GM23338 (cell line): ENCODE results near the gene SLC35G2. TPM values are rescaled to one million over a fixed set of nuclear protein-coding genes. Genes with fewer than 3 reads are reported as not detected.

Experiments
- ATAC-seq: fragments of 200-7000 bp; cut with Tn5 transposase; 3 replicates; pipeline ENCODE4 v1.9.1; 2020
- DNase-seq: peaks from one replicate; pipeline ENCODE4 v3.0.0-alpha.2; 2015; ENCODE audit warnings: low spot score
- H2AFZ ChIP-seq: fragments of 200-600 bp; sonication (generic); 2 replicates; pipeline ENCODE4 v1.8.0; 2016; ENCODE audit warnings: antibody characterized with exemption, mild to moderate bottlenecking, moderate library complexity
- H3F3A ChIP-seq: fragments of 200-600 bp; sonication (generic); replicated peaks from 2 replicates; pipeline ENCODE4 v1.8.0; 2017; ENCODE audit warnings: antibody characterized with exemption, mixed run types, low read depth
- H3K27ac ChIP-seq: fragments of 200-600 bp; sonication (generic); 2 replicates; pipeline ENCODE4 v1.6.1; 2016; ENCODE audit warnings: low read depth
- H3K27me3 ChIP-seq: fragments of 200-600 bp; sonication (generic); 2 replicates; pipeline ENCODE4 v1.8.0; 2016; ENCODE audit warnings: mild to moderate bottlenecking, mixed run types, moderate library complexity; ENCODE audit not compliant: insufficient read depth
- H3K36me3 ChIP-seq: fragments of 200-600 bp; sonication (generic); 2 replicates; pipeline ENCODE4 v1.8.0; 2016; ENCODE audit warnings: mild to moderate bottlenecking; ENCODE audit not compliant: insufficient read depth
- H3K4me1 ChIP-seq: fragments of 200-600 bp; sonication (generic); 2 replicates; pipeline ENCODE4 v1.8.0; 2016; ENCODE audit warnings: mild to moderate bottlenecking, moderate library complexity; ENCODE audit not compliant: insufficient read depth
- H3K4me2 ChIP-seq: fragments of 200-600 bp; sonication (generic); 2 replicates; pipeline ENCODE4 v1.7.1; 2017; ENCODE audit warnings: mixed run types
- H3K4me3 ChIP-seq: fragments of 200-600 bp; sonication (generic); 2 replicates; pipeline ENCODE4 v1.6.1; 2016; ENCODE audit warnings: mixed run types
- H3K79me2 ChIP-seq: fragments of 200-600 bp; sonication (generic); replicated peaks from 2 replicates; pipeline ENCODE4 v1.8.0; 2017; ENCODE audit warnings: mild to moderate bottlenecking; ENCODE audit not compliant: insufficient read depth
- H3K9me2 ChIP-seq: fragments of 200-600 bp; sonication (generic); 2 replicates; pipeline ENCODE4 v1.8.0; 2017; ENCODE audit not compliant: insufficient read depth
- H4K20me1 ChIP-seq: fragments of 200-600 bp; sonication (generic); replicated peaks from 2 replicates; pipeline ENCODE4 v1.8.0; 2017; ENCODE audit warnings: mild to moderate bottlenecking; ENCODE audit not compliant: insufficient read depth
- H3K27ac Mint-ChIP-seq: 2 replicates; pipeline ENCODE4 v1.8.0; 2020; ENCODE audit warnings: inconsistent platforms, mild to moderate bottlenecking, moderate library complexity, mixed read lengths
- H3K27me3 Mint-ChIP-seq: 3 replicates; pipeline ENCODE4 v1.8.0; 2022; ENCODE audit warnings: low read depth, mild to moderate bottlenecking, moderate library complexity, mixed read lengths, inconsistent platforms; ENCODE audit not compliant: insufficient read depth, poor library complexity
- H3K36me3 Mint-ChIP-seq: 3 replicates; pipeline ENCODE4 v1.8.0; 2021; ENCODE audit warnings: low read depth, mild to moderate bottlenecking, inconsistent platforms, moderate library complexity, mixed read lengths
- H3K4me1 Mint-ChIP-seq: 3 replicates; pipeline ENCODE4 v1.8.0; 2020; ENCODE audit warnings: mild to moderate bottlenecking, inconsistent platforms, mixed read lengths
- H3K4me3 Mint-ChIP-seq: 3 replicates; pipeline ENCODE4 v1.8.0; 2021; ENCODE audit warnings: moderate library complexity, mild to moderate bottlenecking, inconsistent platforms, mixed read lengths
- H3K9me3 Mint-ChIP-seq: 3 replicates; pipeline ENCODE4 v1.8.0; 2020; ENCODE audit warnings: moderate library complexity, mild to moderate bottlenecking, inconsistent platforms, mixed read lengths
- CREB1 ChIP-seq: fragments of 250-450 bp; sonication (Bioruptor Pico); IDR thresholded peaks from 2 replicates; pipeline ENCODE4 v1.5.0; 2020; ENCODE audit warnings: low read depth, mild to moderate bottlenecking, moderate library complexity
- CTCF ChIP-seq, 2 experiments: fragments of 200-600 bp in 1 of 2; sonication (generic) in 1 of 2; conservative IDR thresholded peaks; 2 replicates each; pipeline versions ENCODE4 v1.5.1 to v1.6.1; 2016 to 2017; ENCODE audit warnings: antibody characterized with exemption in 2 of 2, low read depth in 2 of 2, mild to moderate bottlenecking in 2 of 2, moderate library complexity in 1 of 2
- ETS1 ChIP-seq: IDR thresholded peaks from 2 replicates; pipeline ENCODE4 v1.6.1; 2016; ENCODE audit warnings: antibody characterized with exemption
- EZH2 ChIP-seq: fragments of 200-600 bp; sonication (generic); IDR thresholded peaks from one replicate; pipeline ENCODE4 v1.8.0; 2017; ENCODE audit warnings: antibody characterized with exemption, mild to moderate bottlenecking, low read depth; ENCODE audit not compliant: unreplicated experiment
- JUNB ChIP-seq: IDR thresholded peaks from one replicate; pipeline ENCODE4 v1.6.1; 2016; ENCODE audit warnings: antibody characterized with exemption; ENCODE audit not compliant: unreplicated experiment
- NANOG ChIP-seq: IDR thresholded peaks from 2 replicates; pipeline ENCODE4 v1.6.1; 2016; ENCODE audit warnings: antibody characterized with exemption, borderline replicate concordance
- POLR2AphosphoS5 ChIP-seq: IDR thresholded peaks from 2 replicates; pipeline ENCODE4 v1.6.1; 2016; ENCODE audit warnings: antibody characterized with exemption, low read depth
- REST ChIP-seq: IDR thresholded peaks from one replicate; pipeline ENCODE4 v1.6.1; 2018; ENCODE audit warnings: antibody characterized with exemption; ENCODE audit not compliant: unreplicated experiment
- ZNF114 ChIP-seq: fragments of 250-450 bp; sonication (Bioruptor Pico); IDR thresholded peaks from 2 replicates; pipeline ENCODE4 v1.5.0; 2020; ENCODE audit warnings: mild to moderate bottlenecking, moderate library complexity
- ZNF331 ChIP-seq: fragments of 250-450 bp; sonication (Bioruptor Pico); IDR thresholded peaks from 2 replicates; pipeline ENCODE4 v1.5.0; 2020; ENCODE audit warnings: low read depth, mild to moderate bottlenecking, moderate library complexity
- polyA plus RNA-seq: library from polyadenylated mRNA; unstranded; fragments of >200 nt; fragmentation: Nextera tagmentation; extraction: Ambion mirVana; gene quantifications from 2 replicates; pipeline ENCODE4 v1.2.1, GENCODE V29; 2016
- total RNA-seq: library from RNA; depleted of rRNA; stranded (reverse); fragments of >200 nt; shearing (Covaris generic); gene quantifications from 2 replicates; pipeline ENCODE4 v1.2.3, GENCODE V29; 2014

The SLC35G2 gene
- total and polyA plus RNA-seq, 2 experiments from 2014 or later: 6.8 to 8.8 TPM

DNA sequence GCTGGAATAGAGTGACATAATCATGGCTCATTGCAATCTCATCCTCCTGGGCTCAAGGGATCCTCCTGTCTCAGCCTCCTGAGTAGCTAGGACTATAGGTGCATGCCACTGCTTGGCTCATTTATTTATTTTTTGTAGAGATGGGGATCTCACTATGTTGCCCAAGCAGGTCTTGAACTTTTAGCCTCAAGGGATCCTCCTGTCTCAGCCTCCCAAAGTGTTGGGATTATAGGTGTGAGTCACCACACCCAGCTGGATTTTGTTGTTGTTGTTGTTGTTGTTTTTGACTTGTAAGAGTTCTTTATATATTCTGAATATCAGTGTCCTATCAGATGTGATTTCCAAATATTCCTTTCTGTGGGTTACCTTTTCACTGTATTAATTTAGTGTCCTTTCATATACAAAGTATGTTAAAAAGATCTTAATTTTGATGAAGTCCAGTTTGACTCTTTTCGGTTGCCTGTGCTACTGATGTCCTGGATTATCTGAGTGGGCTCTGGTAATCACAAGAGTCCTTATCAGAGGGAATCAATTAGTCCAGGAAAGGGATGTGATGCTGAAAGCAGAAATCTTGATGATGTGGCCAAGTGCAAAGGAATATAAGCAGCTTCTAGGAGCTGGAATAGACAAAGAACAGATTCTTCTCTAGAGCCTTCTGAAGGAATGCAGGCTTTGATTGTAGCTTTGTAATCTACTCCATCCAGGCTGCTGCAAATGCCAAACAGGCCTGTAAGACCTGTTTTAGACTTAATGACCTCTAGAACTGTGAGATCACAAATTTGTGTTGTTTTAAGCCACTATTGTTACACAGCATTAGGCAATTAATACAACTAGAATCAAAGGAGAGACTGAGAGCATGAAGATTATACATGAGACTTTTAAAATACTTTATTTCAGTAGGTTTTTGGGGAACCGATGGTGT lies 73.3 kb downstream of the SLC35G2 start (continued):
- TF ChIP-seq REST (no peak), CREB1 (CRISPR knock-in tag) (no peak), JUNB (no peak), EZH2 (no peak), ZNF114 (CRISPR knock-in tag) (no peak), ZNF331 (CRISPR knock-in tag) (no peak), NANOG (no peak)

- Histone ChIP-seq H3K4me2 (peak overlapping the region; percentile 49), H3K4me1 (peaks cover 34% of the 10 kb centered on the region), H3K79me2 (peaks cover 92% of the 10 kb centered on the region), H2AFZ (no peak overlapping the region), H3K4me3 (no peak overlapping the region), H3K27me3 (no peaks in the 10 kb centered on the region), H3K36me3 (no peaks in the 10 kb centered on the region), H4K20me1 (peaks cover 19% of the 10 kb centered on the region), H3F3A (no peaks in the 10 kb centered on the region), H3K9me2 (no peaks in the 10 kb centered on the region; the same call in 1 of the 2 replicates), H3K27ac (no peak overlapping the region; the same call in 1 of the 2 replicates)
- DNase-seq: peak; percentile 27
- no peak for ATAC-seq
- H3K4me1 Mint-ChIP-seq: peaks cover 33% of the 10 kb centered on the region
- peaks cover 2% of the 10 kb centered on the region for H3K27me3 Mint-ChIP-seq
- peaks cover 21% of the 10 kb centered on the region for H3K36me3 Mint-ChIP-seq
- peak overlapping the region; percentile 32; the same call in 1 of the 2 replicates for H3K27ac Mint-ChIP-seq
- H3K9me3 Mint-ChIP-seq: peaks cover 11% of the 10 kb centered on the region
- no peak overlapping the region; the same call in 2 of the 3 replicates for H3K4me3 Mint-ChIP-seq
- TF ChIP-seq CREB1 (CRISPR knock-in tag): no peak
- TF ChIP-seq ZNF331 (CRISPR knock-in tag): no peak
- no peak for TF ChIP-seq REST
- no peak for TF ChIP-seq NANOG
- no peak for TF ChIP-seq ZNF114 (CRISPR knock-in tag)
- TF ChIP-seq ETS1: no peak
- no peak for TF ChIP-seq JUNB
- TF ChIP-seq POLR2AphosphoS5: no peak
- TF ChIP-seq CTCF (conservative IDR thresholded peaks at IDR 0.05; ENCODE audit: low read depth in 2 of 2): no peak
These were observed 75.0 kb downstream of the SLC35G2 start for GRCh38 chr3:136893848-136894443.
